GM18868 (cell line): ENCODE results near the gene SLC9A8.

Experiments
- ATAC-seq: cut with Tn5 transposase; IDR thresholded peaks from one replicate; pipeline ENCODE4 v1.9.1; 2021; ENCODE audit warnings: mild to moderate bottlenecking, moderate library complexity; ENCODE audit not compliant: unreplicated experiment

SLC9A8 gene

GRCh38 chr20:49913399-49914047, 100.9 kb downstream of the SLC9A8 start:
- ATAC-seq, result no peak

GRCh38 chr20:49914310-49915117, 101.9 kb downstream of the SLC9A8 start:
- ATAC-seq, result peak; percentile 2

- peak; percentile 16 for ATAC-seq
Observed at GRCh38 chr20:49915118-49915379, 102.4 kb downstream of the SLC9A8 start.

- peak; percentile 86 for ATAC-seq
Observed at GRCh38 chr20:49915380-49916145, 102.9 kb downstream of the SLC9A8 start, which contains the start of gene SPATA2. Gene SPATA2 (minus strand): TSS chr20:49915529. CDS start chr20:49908490, 7,039 bp downstream.

- ATAC-seq, result no peak
Observed at GRCh38 chr20:49916146-49917002, 103.7 kb downstream of the SLC9A8 start.

- no peak for ATAC-seq
Observed at GRCh38 chr20:49918446-49918845, 105.8 kb downstream of the SLC9A8 start.

GRCh38 chr20:49919009-49919408, 106.4 kb downstream of the SLC9A8 start:
- ATAC-seq, result no peak

- ATAC-seq, result no peak
Observed at GRCh38 chr20:49919461-49919860, 106.8 kb downstream of the SLC9A8 start.

- no peak for ATAC-seq
Observed at GRCh38 chr20:49924247-49924646, 111.6 kb downstream of the SLC9A8 start.

GRCh38 chr20:49925901-49926454, 113.3 kb downstream of the SLC9A8 start:
- ATAC-seq, result no peak

- no peak for ATAC-seq
Observed at GRCh38 chr20:49928411-49929141, 115.9 kb downstream of the SLC9A8 start.

GRCh38 chr20:49929142-49929494, 116.5 kb downstream of the SLC9A8 start:
- no peak for ATAC-seq

GRCh38 chr20:49935746-49936152, 123.1 kb downstream of the SLC9A8 start:
- ATAC-seq, result no peak

GRCh38 chr20:49936153-49937026, 123.8 kb downstream of the SLC9A8 start, which contains the start of gene RNF114:
Gene RNF114 (plus strand): TSS chr20:49936397. CDS start chr20:49936413, 16 bp downstream.
- ATAC-seq, result peak; percentile 81

GRCh38 chr20:49937027-49937929, 124.7 kb downstream of the SLC9A8 start:
- no peak for ATAC-seq

- ATAC-seq, result no peak
Observed at GRCh38 chr20:49938173-49939163, 125.8 kb downstream of the SLC9A8 start.

- ATAC-seq, result no peak
Observed at GRCh38 chr20:49941456-49941855, 128.8 kb downstream of the SLC9A8 start.
